ENCODE measurements around the gene TRPC1.

The TRPC1 gene

DNA sequence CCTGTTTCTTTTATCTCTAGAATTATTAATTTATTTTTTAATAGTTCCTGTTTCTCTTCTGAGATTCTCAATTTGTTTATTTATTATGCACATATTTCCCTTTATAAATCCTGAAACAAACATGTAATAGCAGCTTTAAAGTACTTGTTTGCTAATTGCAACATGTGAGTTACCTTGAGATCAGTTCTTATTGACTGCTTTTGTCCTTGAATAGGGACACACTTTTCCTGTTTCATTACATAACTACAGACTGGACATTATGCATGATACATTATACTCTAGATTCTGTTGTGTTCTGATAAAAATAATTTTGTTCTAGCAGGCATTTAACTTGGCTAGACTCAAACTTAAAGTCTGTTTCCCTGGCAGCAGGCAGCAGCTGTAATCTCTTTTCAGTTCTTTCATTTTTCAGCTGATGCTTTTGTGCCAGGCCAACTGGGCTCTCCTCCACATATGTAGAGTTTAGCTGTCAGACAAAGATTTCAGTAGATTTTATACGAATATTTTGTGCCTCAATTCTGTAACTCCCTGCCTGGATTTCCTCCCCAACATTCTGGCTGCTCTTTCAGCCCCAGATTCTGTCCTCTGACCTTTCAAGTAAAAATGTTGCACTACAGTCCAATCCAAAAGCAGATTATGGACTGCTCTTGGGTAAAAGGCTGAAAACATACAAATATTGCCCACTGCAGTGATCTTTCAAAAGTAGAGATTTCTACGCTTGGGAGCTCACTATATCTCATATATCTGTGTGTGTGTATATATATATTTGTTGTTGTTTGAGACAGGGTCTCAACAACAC lies 123.1 kb downstream of the TRPC1 start:
- DNase-seq: no peak

DNA sequence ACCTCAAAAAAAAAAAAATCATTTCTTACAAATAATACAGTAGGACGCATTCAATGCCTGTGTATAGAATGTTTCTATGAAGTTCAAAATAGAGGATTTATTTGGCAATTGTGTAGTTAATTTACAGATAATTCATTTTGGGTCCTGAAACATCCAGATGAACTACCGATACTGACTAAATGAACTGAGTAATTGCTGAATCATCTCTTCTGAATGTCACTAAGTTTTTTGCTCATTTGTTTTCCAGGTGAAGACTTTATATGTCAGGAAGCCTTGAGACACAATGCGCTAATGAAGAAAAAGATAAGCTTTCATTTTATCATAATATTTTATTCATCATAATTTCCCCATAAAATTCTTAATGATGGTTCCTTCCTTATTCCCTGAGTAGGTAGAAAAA lies 125.3 kb downstream of the TRPC1 start:
- DNase-seq: no peak

DNA sequence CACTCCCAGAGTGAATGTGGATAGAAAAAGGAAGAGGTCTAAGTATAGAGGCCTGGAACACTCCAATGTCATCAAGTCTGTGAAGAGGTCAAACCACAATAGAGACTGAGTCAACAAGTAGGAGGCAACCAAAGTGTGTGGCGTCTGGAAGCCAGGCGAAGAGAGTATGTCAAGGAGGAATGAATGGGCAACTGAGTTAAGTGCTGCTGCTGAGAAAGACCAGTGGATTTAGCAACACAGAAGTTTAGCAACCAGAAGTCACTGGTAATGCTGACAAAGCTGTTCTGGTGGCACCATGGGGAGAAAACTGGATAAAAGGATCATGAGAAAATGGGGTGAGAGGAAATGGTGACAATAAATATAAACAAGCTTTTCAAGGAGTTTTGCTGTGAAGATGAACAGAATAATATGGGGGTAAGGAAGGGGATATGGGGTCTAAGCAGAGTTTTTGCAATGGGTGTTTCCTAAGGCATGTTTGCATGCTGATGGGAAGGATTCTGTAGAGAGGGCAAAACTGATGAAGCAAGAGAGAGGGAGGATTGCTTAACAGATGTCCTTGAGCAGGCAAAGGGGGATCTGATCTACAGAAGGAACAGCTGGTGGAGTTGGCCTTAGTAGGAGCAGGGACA lies 126.7 kb downstream of the TRPC1 start:
- DNase-seq: peak; percentile 89

DNA sequence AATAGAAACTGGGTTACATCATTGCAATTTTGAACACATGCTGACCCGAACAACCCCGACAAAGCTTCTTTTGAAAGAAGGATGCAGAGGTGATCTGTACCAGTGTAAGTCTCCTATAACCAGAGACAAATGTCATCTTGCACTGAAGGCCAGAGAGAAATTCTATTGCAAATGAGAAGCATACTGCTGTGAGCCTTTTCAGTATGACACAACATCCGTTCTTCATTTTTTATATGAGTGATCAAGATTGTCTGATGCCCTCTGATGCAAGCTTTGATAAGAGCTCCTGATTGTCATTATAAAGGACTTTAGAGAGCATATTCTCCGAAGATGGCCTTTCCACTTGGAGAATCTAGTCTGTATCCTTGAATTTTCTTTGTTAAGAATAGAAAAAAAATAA lies 128.2 kb downstream of the TRPC1 start:
- DNase-seq: no peak

DNA sequence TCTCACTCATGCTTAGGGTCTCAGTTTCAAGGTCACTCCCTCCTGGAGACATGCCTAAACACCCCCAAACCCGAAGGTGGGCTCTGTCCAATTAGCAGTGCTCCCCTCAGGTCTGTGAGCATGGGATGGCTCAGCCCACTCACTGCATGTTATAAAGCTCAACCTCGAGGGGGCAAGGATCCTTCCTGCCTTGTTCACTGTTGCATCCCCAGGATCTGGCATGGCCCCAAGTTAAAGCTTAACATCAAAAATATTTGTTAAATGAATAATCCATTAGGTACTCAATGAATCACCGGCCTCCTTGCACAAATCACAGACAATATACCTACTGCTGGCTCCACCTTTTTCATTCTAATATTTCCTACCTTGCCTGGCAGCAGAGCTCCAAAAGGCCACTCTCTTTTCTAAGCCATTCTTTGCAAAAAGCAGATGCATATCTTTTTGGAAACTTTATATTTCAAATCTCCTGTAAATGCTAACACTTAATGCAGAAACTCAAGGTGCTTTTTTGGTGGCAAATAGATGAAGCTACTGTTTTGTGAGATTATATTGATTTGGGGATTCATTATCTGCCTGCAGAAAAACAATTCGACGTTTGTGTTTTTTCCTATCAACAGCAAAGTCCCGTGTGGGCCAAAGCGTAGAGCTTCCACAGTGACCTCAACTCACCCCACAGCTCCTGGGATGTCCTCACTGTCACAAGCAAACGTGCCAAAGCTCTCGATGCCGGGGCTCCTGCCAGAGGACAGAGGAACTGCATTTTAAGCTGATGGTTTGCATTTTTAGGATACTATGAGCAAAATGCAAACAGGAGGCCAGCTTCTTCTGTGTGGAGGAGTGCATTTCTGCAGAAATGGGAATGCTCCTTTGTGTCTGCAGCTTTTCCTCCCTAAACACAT lies 129.7 kb downstream of the TRPC1 start:
- DNase-seq: peak; percentile 82

DNA sequence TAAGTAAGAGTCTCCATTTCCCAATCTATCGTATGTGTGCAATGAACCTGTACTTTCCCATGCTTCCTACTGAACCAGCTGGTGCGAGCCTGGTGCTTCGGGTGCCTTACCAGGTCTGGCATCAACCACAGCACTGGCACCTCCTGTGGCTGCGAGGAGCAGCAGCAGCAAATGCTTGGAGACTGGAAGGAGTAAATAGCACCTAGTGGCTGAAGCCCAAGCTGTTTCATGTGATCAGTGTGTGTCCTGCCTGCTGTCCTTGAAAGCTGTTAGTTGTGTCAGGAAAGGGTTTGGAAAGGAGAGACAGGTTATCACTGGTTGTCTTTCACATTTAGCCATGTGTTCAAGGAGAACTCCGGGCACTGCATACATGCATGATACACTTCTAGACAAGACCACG lies 133.2 kb downstream of the TRPC1 start:
- DNase-seq: no peak
